Breast epithelium (tissue), 3 donors: ENCODE measurements around the gene TLE6.

Experiments
- CTCF ChIP-seq, 3 donors: fragments of 450-650 bp; IDR thresholded peaks; one replicate each; pipeline ENCODE4 v1.5.1; 2016 to 2017; ENCODE audit warnings: antibody characterized with exemption in 3 of 3, mild to moderate bottlenecking in 3 of 3, moderate library complexity in 3 of 3
- POLR2AphosphoS5 ChIP-seq, 3 donors: sonication (generic); formaldehyde crosslinking; IDR thresholded peaks; one replicate each; pipeline ENCODE4 v1.6.1; 2017; ENCODE audit warnings: antibody characterized with exemption in 3 of 3

GRCh38 chr19:3027292-3027691 lies 49.9 kb downstream of the TLE6 start:
- TF ChIP-seq POLR2AphosphoS5 (IDR thresholded peaks at IDR 0.05) (no peak), CTCF (IDR thresholded peaks at IDR 0.05) (no peak)
